ENCODE results near the gene APBB1. TPM values are rescaled to one million over a fixed set of nuclear protein-coding genes. Genes with fewer than 3 reads are reported as not detected.

APBB1 gene
- total and polyA plus RNA-seq, 4 donors, result 25.8 to 121 (median 56.5) TPM

DNA sequence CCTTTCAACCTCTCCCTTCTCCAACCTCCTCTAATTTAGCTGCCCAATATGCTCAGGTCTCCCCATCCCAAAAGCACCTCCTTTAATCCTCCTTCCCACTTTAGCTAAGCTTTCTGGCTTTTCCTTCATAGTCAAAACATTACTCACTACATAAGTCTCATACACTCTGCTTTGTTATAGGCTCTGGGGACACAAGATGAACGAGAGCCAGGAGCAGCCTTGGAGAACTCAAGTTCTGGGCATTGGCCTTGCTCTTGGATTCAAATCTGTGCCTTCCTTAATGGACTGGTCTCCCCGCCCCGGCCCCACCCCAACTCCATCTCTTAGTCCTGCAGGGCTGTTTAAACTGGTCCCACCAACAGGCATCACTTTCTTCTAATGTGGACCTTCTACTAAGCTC is 33.3 kb upstream of the APBB1 start:
- peaks cover 4 to 19% of the 10 kb centered on the region in 2 donors for H3K36me3 ChIP-seq (ENCODE audit: control insufficient read depth in 1 of 2, insufficient read depth in 2 of 2, low read length in 1 of 2)
- intact Hi-C loops (cut with DNase I), result no loop called here
- peak overlapping the region; percentile 44 to 50 for H3K27ac ChIP-seq (ENCODE audit: low read depth in 1 of 2, low read length in 2 of 2)
- H3K4me3 ChIP-seq (ENCODE audit: low read length in 2 of 2), result no peak overlapping the region
- ATAC-seq (ENCODE audit: low FRiP score), result peak; percentile 69
- no peaks in the 10 kb centered on the region for H3K9me3 ChIP-seq (ENCODE audit: control insufficient read depth, low read length)
- no peaks in the 10 kb centered on the region for H3K27me3 ChIP-seq (ENCODE audit: control insufficient read depth in 1 of 2, insufficient read depth in 2 of 2, low read length in 1 of 2)
- WGBS, 2 donors, result 7 to 9% methylated on average over 3 of the region's 3 CpGs
- H3K4me1 ChIP-seq (ENCODE audit: control insufficient read depth in 1 of 2, insufficient read depth in 2 of 2, low read length in 2 of 2), result peaks cover 0 to 2% of the 10 kb centered on the region in 2 donors
- peak in 1 of 2 donors; percentile 62 for DNase-seq

DNA sequence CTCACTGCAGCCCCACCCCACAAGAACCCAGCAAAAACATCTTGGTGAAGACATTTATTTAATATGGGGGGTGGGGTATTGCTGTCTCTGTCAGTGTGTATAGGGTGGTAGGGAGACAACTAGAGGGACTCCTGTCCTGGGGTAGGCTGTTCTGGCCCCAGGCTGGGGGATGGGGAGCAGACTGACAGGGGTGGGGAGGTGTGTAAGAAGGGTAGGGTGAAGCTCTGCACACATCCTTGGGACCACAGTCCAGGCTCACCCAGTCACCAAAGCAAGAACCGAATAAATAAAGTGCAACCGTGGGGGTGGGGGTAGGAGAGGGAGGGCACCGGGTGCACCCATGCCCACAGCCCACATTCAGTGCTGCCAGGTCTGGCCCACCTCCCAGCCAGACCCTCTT is 29.7 kb upstream of the APBB1 start:
- no peak for DNase-seq
- intact Hi-C loops (cut with DNase I), result no loop called here
- no peaks in the 10 kb centered on the region for H3K9me3 ChIP-seq (ENCODE audit: control insufficient read depth, low read length)
- ATAC-seq (ENCODE audit: low FRiP score), result no peak
- H3K36me3 ChIP-seq (ENCODE audit: control insufficient read depth in 1 of 2, insufficient read depth in 2 of 2, low read length in 1 of 2), result peaks cover 0 to 9% of the 10 kb centered on the region in 2 donors
- H3K27ac ChIP-seq (ENCODE audit: low read depth in 1 of 2, low read length in 2 of 2), result no peak overlapping the region
- no peaks in the 10 kb centered on the region for H3K27me3 ChIP-seq (ENCODE audit: control insufficient read depth in 1 of 2, insufficient read depth in 2 of 2, low read length in 1 of 2)
- H3K4me3 ChIP-seq (ENCODE audit: low read length in 2 of 2), result no peak overlapping the region
- WGBS, 2 donors, result 85 to 95% methylated on average over 3 of the region's 3 CpGs
- peaks cover 0 to 2% of the 10 kb centered on the region in 2 donors for H3K4me1 ChIP-seq (ENCODE audit: control insufficient read depth in 1 of 2, insufficient read depth in 2 of 2, low read length in 2 of 2)

DNA sequence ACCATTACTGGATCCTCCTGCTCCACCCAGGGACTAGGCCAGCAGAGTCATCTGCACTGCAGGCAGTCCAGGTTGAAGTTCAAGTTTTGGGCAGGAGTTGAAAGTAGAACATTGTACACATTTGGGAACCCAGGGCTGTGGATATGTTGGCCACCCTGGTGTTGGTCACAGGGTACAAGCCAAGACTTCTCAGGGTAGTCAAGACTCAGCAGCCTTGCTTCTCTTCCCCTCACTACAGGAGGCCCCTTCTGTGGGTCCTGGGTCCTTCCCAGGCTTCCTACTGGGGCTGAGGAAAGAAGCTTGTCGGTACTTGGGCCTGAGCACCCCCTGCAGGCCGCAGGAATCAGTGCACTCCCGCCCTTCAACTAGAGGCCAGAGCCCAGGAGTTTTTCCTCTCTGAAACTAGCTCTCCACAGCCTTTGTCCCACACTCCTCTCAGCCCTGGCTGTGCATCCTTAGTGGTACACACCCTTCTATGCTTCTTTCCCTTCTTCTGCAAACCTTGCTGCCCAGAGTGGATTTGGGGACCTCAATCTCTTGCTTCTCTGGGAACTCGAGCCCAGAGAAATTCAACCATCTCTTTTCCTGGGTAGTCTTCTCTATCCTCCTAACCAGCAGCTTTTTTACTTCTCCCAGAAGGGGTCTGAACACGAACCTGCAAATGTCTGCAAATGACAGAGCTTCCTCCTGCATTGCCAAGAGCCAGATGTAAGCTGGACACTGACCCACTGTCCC is 24.5 kb upstream of the APBB1 start:
- H3K4me1 ChIP-seq (ENCODE audit: control insufficient read depth in 1 of 2, insufficient read depth in 2 of 2, low read length in 2 of 2), result no peaks in the 10 kb centered on the region
- peak; percentile 58 to 78 for DNase-seq
- ATAC-seq (ENCODE audit: low FRiP score), result peak; percentile 82
- no peaks in the 10 kb centered on the region for H3K27me3 ChIP-seq (ENCODE audit: control insufficient read depth in 1 of 2, insufficient read depth in 2 of 2, low read length in 1 of 2)
- intact Hi-C loops (cut with DNase I), result loop anchor here (2.0 to 5.0 kb wide), 3 partner anchors 64 to 66 kb away; no protein-coding TSS in a partner anchor
- peaks cover 0 to 3% of the 10 kb centered on the region in 2 donors for H3K36me3 ChIP-seq (ENCODE audit: control insufficient read depth in 1 of 2, insufficient read depth in 2 of 2, low read length in 1 of 2)
- no peaks in the 10 kb centered on the region for H3K9me3 ChIP-seq (ENCODE audit: control insufficient read depth, low read length)
- no peak overlapping the region for H3K27ac ChIP-seq (ENCODE audit: low read depth in 1 of 2, low read length in 2 of 2)
- 40 to 41% methylated on average over 5 of the region's 5 CpGs for WGBS, 2 donors
- no peak overlapping the region for H3K4me3 ChIP-seq (ENCODE audit: low read length in 2 of 2)

DNA sequence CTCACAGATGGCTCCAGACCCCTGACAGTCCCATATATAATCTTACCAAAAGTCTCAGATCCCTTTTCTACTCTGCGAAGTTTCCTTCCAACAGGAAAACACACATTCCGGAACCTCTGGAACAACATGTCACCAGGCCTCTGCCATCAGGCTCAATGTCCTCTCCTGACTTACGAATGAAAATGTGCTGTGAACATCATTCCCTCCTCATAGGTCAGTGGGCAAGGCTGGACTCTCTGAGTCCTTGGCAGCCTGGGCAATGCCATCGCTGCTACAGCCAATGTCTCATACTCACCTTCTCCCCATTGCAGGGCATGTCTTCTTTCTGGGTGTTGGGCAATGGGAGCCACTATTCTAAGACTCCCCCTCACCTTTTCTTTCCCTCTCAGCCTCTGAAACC is 23.5 kb upstream of the APBB1 start:
- Histone ChIP-seq H3K27me3 (ENCODE audit: control insufficient read depth in 1 of 2, insufficient read depth in 2 of 2, low read length in 1 of 2) (no peaks in the 10 kb centered on the region), H3K27ac (ENCODE audit: low read depth in 1 of 2, low read length in 2 of 2) (peak overlapping the region; percentile 23 to 85), H3K36me3 (ENCODE audit: control insufficient read depth in 1 of 2, insufficient read depth in 2 of 2, low read length in 1 of 2) (no peaks in the 10 kb centered on the region), H3K4me1 (ENCODE audit: control insufficient read depth in 1 of 2, insufficient read depth in 2 of 2, low read length in 2 of 2) (no peaks in the 10 kb centered on the region), H3K4me3 (ENCODE audit: low read length in 2 of 2) (no peak overlapping the region), H3K9me3 (ENCODE audit: control insufficient read depth, low read length) (no peaks in the 10 kb centered on the region)
- 56 to 64% methylated on average over 4 of the region's 4 CpGs for WGBS, 2 donors
- DNase-seq, result no peak
- intact Hi-C loops (cut with DNase I), result loop anchor here (5.0 kb wide), 2 partner anchors 65 kb away; no protein-coding TSS in a partner anchor
- ATAC-seq (ENCODE audit: low FRiP score), result no peak

DNA sequence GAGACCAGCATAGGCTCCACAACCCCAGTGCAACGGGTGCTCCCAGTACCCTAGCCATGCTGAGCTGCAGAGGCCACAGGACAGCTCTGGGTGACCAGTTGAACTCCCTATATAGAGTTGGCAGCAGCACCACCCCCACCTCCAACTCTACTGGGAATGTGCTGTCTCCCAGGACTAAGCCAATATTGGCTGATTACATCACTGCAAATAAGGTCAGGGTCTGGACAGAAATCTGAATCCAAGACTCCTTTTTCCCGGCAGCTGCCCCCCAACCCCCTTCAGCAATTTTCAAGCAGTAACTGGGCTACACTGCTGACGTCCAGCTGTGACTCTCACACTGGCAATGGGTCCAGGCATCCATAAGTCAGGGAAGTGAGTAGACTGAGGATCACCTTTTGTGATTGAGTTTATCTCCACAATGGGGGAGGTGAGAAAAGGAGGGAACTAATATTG is 22.0 kb upstream of the APBB1 start, which contains the start of gene HPX:
Gene HPX, minus strand, starts transcription at position 82 of the 453 bp plus-strand sequence. Its CDS starts 24 bp downstream, at position 58.
- Histone ChIP-seq H3K27me3 (ENCODE audit: control insufficient read depth in 1 of 2, insufficient read depth in 2 of 2, low read length in 1 of 2) (no peaks in the 10 kb centered on the region), H3K4me3 (ENCODE audit: low read length in 2 of 2) (no peak within 1 kb of the TSS), H3K9me3 (ENCODE audit: control insufficient read depth, low read length) (no peaks in the 10 kb centered on the region), H3K27ac (ENCODE audit: low read depth in 1 of 2, low read length in 2 of 2) (peak within 1 kb of the TSS in 1 of 2 donors; percentile 59), H3K4me1 (ENCODE audit: control insufficient read depth in 1 of 2, insufficient read depth in 2 of 2, low read length in 2 of 2) (no peaks in the 10 kb centered on the region), H3K36me3 (ENCODE audit: control insufficient read depth in 1 of 2, insufficient read depth in 2 of 2, low read length in 1 of 2) (no peaks in the 10 kb centered on the region)
- no peak for DNase-seq
- intact Hi-C loops (cut with DNase I), result loop anchor here (5.0 kb wide), 2 partner anchors 64 to 66 kb away; no protein-coding TSS in a partner anchor
- 58 to 64% methylated on average over 3 of the region's 3 CpGs for WGBS, 2 donors
- no peak for ATAC-seq (ENCODE audit: low FRiP score)

- Histone ChIP-seq H3K9me3 (ENCODE audit: control insufficient read depth, low read length) (no peaks in the 10 kb centered on the region), H3K4me3 (ENCODE audit: low read length in 2 of 2) (no peak overlapping the region), H3K27me3 (ENCODE audit: control insufficient read depth in 1 of 2, insufficient read depth in 2 of 2, low read length in 1 of 2) (no peaks in the 10 kb centered on the region), H3K27ac (ENCODE audit: low read depth in 1 of 2, low read length in 2 of 2) (no peak overlapping the region), H3K36me3 (ENCODE audit: control insufficient read depth in 1 of 2, insufficient read depth in 2 of 2, low read length in 1 of 2) (no peaks in the 10 kb centered on the region), H3K4me1 (ENCODE audit: control insufficient read depth in 1 of 2, insufficient read depth in 2 of 2, low read length in 2 of 2) (no peaks in the 10 kb centered on the region)
- intact Hi-C loops (cut with DNase I), result loop anchor here in 1 of 2 donors (2.0 to 5.0 kb wide), 2 partner anchors 33 to 58 kb away; partner anchors contain the start of gene TRIM3
- DNase-seq, result peak in 1 of 2 donors; percentile 70
- 0% methylated on average over 1 of the region's 1 CpG for WGBS, 2 donors
- no peak for ATAC-seq (ENCODE audit: low FRiP score)
Observed at GRCh38 chr11:6438979-6439571, 20.2 kb upstream of the APBB1 start.

GRCh38 chr11:6437993-6438392 is 19.1 kb upstream of the APBB1 start:
- ATAC-seq (ENCODE audit: low FRiP score), result no peak

DNA sequence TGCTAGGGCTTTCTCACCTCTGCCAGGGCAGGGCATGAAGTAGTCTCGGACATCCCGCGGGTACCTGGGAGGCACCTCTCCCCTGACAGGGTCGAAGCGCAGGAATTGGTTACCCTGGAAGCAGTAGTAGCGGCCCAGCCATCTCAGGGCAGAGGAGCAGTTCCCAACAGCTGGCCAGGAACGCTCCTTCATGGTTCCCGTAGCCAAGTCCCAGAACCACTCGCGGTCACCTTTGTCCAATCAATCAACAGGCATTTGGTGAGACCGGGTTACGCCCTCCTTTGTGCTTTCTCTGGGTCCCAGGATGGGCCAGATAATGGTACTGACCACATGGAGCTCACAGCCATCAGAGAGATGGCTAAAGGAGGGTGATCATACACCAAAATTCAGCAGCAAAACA is 18.5 kb upstream of the APBB1 start:
- Histone ChIP-seq H3K9me3 (ENCODE audit: control insufficient read depth, low read length) (no peaks in the 10 kb centered on the region), H3K36me3 (ENCODE audit: control insufficient read depth in 1 of 2, insufficient read depth in 2 of 2, low read length in 1 of 2) (no peaks in the 10 kb centered on the region), H3K4me1 (ENCODE audit: control insufficient read depth in 1 of 2, insufficient read depth in 2 of 2, low read length in 2 of 2) (no peaks in the 10 kb centered on the region), H3K27me3 (ENCODE audit: control insufficient read depth in 1 of 2, insufficient read depth in 2 of 2, low read length in 1 of 2) (no peaks in the 10 kb centered on the region), H3K27ac (ENCODE audit: low read depth in 1 of 2, low read length in 2 of 2) (no peak overlapping the region), H3K4me3 (ENCODE audit: low read length in 2 of 2) (no peak overlapping the region)
- intact Hi-C loops (cut with DNase I), result loop anchor here in 1 of 2 donors (5.0 kb wide), 1 partner anchor 35 kb away; the partner anchor contains the start of gene TRIM3
- DNase-seq, result no peak
- 90 to 93% methylated on average over 12 of the region's 12 CpGs for WGBS, 2 donors
- no peak for ATAC-seq (ENCODE audit: low FRiP score)

More at GRCh38 chr11:6437993-6438392, 19.1 kb upstream of the APBB1 start:
- 82 to 83% methylated on average over 3 of the region's 3 CpGs for WGBS, 2 donors
- Histone ChIP-seq H3K4me1 (ENCODE audit: control insufficient read depth in 1 of 2, insufficient read depth in 2 of 2, low read length in 2 of 2) (no peaks in the 10 kb centered on the region), H3K27ac (ENCODE audit: low read depth in 1 of 2, low read length in 2 of 2) (no peak overlapping the region), H3K36me3 (ENCODE audit: control insufficient read depth in 1 of 2, insufficient read depth in 2 of 2, low read length in 1 of 2) (no peaks in the 10 kb centered on the region), H3K27me3 (ENCODE audit: control insufficient read depth in 1 of 2, insufficient read depth in 2 of 2, low read length in 1 of 2) (no peaks in the 10 kb centered on the region), H3K9me3 (ENCODE audit: control insufficient read depth, low read length) (no peaks in the 10 kb centered on the region), H3K4me3 (ENCODE audit: low read length in 2 of 2) (no peak overlapping the region)
- intact Hi-C loops (cut with DNase I), result loop anchor here in 1 of 2 donors (2.0 to 5.0 kb wide), 2 partner anchors 34 to 57 kb away; partner anchors contain the start of gene TRIM3
- DNase-seq, result no peak

All from aorta (tissue), 5 donors.